DMS79 (cell line): ENCODE measurements around the gene FAM200A.
"Not testable (repeated sequence)": the region's sequence is repeated elsewhere in the genome, so short reads cannot be mapped to it uniquely, and the experiment has no call there.

Source experiments
- DNase-seq: peaks from one replicate; lab custom pipeline; 2025; lab: John Stamatoyannopoulos, UW

The FAM200A gene

GRCh38 chr7:99504281-99504602, 47.7 kb downstream of the FAM200A start:
- no peak for DNase-seq

DNA sequence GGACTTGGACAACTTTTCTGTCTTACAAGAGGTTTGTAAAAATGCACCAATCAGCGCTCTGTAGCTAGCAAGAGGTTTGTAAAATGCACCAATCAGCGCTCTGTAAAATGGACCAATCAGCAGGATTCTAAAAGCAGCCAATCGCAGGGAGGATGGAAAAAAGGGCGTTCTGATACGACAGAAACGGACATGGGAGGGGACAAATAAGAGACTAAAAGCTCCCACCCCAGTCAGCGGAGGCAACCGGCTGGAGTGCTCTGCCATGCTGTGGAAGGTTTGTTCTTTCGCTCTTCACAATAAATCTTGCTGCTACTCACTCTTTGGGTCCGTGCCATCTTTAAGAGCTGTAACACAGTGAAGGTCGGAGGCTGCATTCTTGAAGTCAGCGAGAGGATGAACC, 50.7 kb downstream of the FAM200A start:
- not testable (repeated sequence) for DNase-seq

DNA sequence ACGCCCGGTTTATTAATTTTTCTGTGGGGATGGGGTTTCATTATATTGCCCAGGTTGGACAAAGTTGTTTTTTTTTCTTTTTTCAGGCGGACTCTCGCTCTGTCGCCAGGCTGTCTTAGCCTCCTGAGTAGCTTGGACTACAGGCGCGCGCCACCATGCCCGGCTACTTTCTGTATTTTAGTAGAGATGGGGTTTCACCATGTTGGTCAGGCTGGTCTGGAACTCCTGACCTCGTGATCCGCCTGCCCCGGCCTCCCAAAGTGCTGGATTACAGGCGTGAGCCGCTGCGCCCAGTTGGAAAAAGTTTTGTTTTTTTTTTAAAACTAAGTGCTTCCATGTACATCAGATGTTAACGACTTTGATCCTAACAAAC, 51.3 kb downstream of the FAM200A start:
- DNase-seq, result no peak

GRCh38 chr7:99499721-99500636, 51.9 kb downstream of the FAM200A start, which contains the start of gene ZNF394:
Gene ZNF394, minus strand, starts transcription at chr7:99500281. Its CDS starts 188 bp downstream, at chr7:99500093.
- peak; percentile 76 for DNase-seq

- DNase-seq, result no peak
These were observed 52.6 kb downstream of the FAM200A start for GRCh38 chr7:99499371-99499720.

GRCh38 chr7:99498546-99498944, 53.4 kb downstream of the FAM200A start:
- no peak for DNase-seq

DNA sequence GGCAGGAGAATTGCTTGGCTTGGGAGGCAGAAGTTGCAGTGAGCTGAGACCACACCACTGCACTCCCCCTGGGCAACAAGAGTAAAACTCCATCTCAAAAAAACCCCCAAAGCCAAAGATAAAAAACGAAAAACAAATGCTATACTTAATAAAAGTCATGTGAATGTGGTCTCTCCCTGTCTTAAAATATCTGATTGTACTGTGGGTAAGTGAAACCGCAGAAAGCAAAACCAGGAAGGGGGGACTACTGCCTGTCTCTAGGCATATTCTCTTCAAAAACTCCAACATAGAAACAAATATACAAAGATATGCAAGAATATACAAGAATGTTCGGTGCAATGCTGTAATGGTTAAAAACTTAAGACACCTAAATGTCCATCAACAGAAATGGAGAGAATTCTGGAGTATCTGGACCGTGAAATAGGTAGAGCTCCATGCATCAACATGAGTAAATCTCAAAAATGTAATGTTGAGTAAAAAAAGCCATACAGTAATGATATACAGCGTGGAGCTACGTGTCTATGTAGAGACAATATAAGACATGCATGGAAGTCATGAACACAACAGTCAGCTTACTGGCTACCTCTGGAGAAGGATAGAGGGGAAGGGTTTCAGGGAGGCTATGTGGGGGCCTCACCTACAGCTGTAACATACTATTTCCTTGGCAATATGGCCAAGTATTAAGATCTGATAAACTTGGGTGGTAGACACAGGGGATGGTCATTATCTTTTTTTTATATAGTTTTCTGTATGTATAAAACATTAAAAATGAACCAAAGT, 54.0 kb downstream of the FAM200A start:
- no peak for DNase-seq
